ENCODE data around the gene CLDN7. TPM values are rescaled to one million over a fixed set of nuclear protein-coding genes. Genes with fewer than 3 reads are reported as not detected.

CLDN7 gene
- total RNA-seq, 1 donor from 2014 or later: 10.5 TPM

DNA sequence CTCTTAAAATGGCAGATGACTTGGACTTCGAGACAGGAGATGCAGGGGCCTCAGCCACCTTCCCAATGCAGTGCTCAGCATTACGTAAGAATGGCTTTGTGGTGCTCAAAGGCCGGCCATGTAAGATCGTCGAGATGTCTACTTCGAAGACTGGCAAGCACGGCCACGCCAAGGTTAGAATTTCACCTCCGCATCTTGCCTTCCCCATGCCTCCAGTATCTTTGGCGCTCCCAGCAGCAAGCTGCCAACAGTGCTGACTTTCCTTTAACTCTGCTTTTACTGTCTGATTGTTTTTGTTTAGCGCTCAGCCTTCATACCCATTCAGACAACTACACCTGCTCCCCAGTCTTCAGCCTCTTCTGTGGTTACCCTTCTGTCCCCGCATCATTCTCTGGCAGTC is 47.4 kb upstream of the CLDN7 start:
- H3K27ac ChIP-seq (ENCODE audit: low read depth, low read length): no peak overlapping the region
- FAIRE-seq: no peak
- H3K36me3 Mint-ChIP-seq (ENCODE audit: low read depth, unreplicated experiment): peaks cover 22% of the 10 kb centered on the region
- TF ChIP-seq, protein P1, sequence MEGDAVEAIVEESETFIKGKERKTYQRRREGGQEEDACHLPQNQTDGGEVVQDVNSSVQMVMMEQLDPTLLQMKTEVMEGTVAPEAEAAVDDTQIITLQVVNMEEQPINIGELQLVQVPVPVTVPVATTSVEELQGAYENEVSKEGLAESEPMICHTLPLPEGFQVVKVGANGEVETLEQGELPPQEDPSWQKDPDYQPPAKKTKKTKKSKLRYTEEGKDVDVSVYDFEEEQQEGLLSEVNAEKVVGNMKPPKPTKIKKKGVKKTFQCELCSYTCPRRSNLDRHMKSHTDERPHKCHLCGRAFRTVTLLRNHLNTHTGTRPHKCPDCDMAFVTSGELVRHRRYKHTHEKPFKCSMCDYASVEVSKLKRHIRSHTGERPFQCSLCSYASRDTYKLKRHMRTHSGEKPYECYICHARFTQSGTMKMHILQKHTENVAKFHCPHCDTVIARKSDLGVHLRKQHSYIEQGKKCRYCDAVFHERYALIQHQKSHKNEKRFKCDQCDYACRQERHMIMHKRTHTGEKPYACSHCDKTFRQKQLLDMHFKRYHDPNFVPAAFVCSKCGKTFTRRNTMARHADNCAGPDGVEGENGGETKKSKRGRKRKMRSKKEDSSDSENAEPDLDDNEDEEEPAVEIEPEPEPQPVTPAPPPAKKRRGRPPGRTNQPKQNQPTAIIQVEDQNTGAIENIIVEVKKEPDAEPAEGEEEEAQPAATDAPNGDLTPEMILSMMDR (IDR thresholded peaks at IDR 0.05; ENCODE audit: insufficient read depth, low read depth, low read length): no peak
- TF ChIP-seq EZH2 (IDR thresholded peaks at IDR 0.05; ENCODE audit: insufficient read depth, low read length): no peak
- H3K4me3 ChIP-seq (ENCODE audit: insufficient read depth, low read depth, low read length): peak overlapping the region; percentile 87
- DNase-seq (ENCODE audit: low read depth): no peak
- H3K9me3 Mint-ChIP-seq (ENCODE audit: unreplicated experiment): no peaks in the 10 kb centered on the region
- peak overlapping the region; percentile 98 for H3K9ac ChIP-seq (ENCODE audit: low read length)
- peaks cover 47% of the 10 kb centered on the region for H3K4me1 Mint-ChIP-seq (ENCODE audit: low read depth, unreplicated experiment)
- peak overlapping the region; percentile 91 for H3K27ac Mint-ChIP-seq (ENCODE audit: unreplicated experiment)
- H3K4me1 ChIP-seq (ENCODE audit: insufficient read depth, low read length): peaks cover 32% of the 10 kb centered on the region
- no peaks in the 10 kb centered on the region for H3K27me3 Mint-ChIP-seq (ENCODE audit: low read depth, unreplicated experiment)
- H4K20me1 ChIP-seq (ENCODE audit: insufficient read depth, low read length): peaks cover 63% of the 10 kb centered on the region
- H3K27me3 ChIP-seq (ENCODE audit: insufficient read depth, low read length): no peaks in the 10 kb centered on the region
- peaks cover 44% of the 10 kb centered on the region for H3K36me3 ChIP-seq (ENCODE audit: insufficient read depth, low read length)
- peaks cover 66% of the 10 kb centered on the region for H3K79me2 ChIP-seq (ENCODE audit: insufficient read depth, low read length)
- H3K9me3 ChIP-seq (ENCODE audit: insufficient read depth, low read depth, low read length): no peaks in the 10 kb centered on the region
- H3K4me2 ChIP-seq (ENCODE audit: low read length): peak overlapping the region; percentile 89
- no peak overlapping the region for H2AFZ ChIP-seq (ENCODE audit: low read depth, low read length)
- H3K4me3 Mint-ChIP-seq (ENCODE audit: unreplicated experiment): peak overlapping the region; percentile 97

DNA sequence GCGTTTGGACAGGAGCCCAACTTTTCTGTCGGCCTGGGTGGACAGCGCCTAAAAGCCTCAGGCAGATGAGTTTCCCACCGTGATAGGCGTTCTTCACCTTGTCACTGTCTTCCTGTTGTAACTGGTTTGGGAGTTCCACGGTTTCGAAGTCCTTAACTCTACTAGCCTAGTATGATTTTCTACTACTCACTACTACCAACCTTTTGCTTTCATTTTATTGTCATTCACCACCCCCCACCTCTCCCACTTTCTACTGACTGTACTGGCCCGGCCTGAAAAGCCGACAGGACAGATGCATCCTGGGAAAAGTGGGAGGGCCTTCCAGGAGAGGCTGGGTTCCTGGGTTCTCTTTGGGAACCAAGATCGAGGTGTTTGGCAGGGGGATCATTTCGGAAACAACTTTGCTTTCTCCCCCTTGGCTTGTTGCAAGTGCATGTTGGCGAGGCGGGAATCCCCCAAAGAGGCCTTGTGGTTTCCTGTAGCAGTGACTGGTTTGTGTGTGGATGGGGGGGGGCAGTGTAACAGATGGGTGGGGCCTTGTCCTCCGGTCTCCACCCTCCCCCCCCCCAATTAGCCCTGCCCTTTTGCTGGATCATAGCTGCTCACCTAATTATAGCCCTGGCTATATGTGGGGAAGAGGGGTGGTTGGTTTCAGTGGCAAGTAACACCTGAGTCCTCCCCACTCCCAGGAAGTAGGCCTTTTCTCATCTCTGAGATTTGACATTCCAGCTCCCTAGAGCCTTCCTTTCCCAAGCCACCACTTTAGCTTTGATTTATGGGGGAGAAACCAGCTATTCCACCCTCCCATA is 46.6 kb upstream of the CLDN7 start:
- Histone ChIP-seq H3K36me3 (ENCODE audit: insufficient read depth, low read length) (peaks cover 43% of the 10 kb centered on the region), H3K27me3 (ENCODE audit: insufficient read depth, low read length) (no peaks in the 10 kb centered on the region), H3K9ac (ENCODE audit: low read length) (peak overlapping the region; percentile 98), H3K79me2 (ENCODE audit: insufficient read depth, low read length) (peaks cover 60% of the 10 kb centered on the region), H4K20me1 (ENCODE audit: insufficient read depth, low read length) (peaks cover 55% of the 10 kb centered on the region), H3K27ac (ENCODE audit: low read depth, low read length) (peak overlapping the region; percentile 90), H3K4me1 (ENCODE audit: insufficient read depth, low read length) (peaks cover 25% of the 10 kb centered on the region), H2AFZ (ENCODE audit: low read depth, low read length) (no peak overlapping the region), H3K4me3 (ENCODE audit: insufficient read depth, low read depth, low read length) (peak overlapping the region; percentile 87), H3K4me2 (ENCODE audit: low read length) (peak overlapping the region; percentile 89), H3K9me3 (ENCODE audit: insufficient read depth, low read depth, low read length) (no peaks in the 10 kb centered on the region)
- peak overlapping the region; percentile 97 for H3K27ac Mint-ChIP-seq (ENCODE audit: unreplicated experiment)
- no peaks in the 10 kb centered on the region for H3K9me3 Mint-ChIP-seq (ENCODE audit: unreplicated experiment)
- H3K4me1 Mint-ChIP-seq (ENCODE audit: low read depth, unreplicated experiment): peaks cover 40% of the 10 kb centered on the region
- FAIRE-seq (no peak), DNase-seq (ENCODE audit: low read depth) (peak; percentile 66)
- H3K36me3 Mint-ChIP-seq (ENCODE audit: low read depth, unreplicated experiment): peaks cover 22% of the 10 kb centered on the region
- H3K4me3 Mint-ChIP-seq (ENCODE audit: unreplicated experiment): peak overlapping the region; percentile 97
- no peak for TF ChIP-seq EZH2 (IDR thresholded peaks at IDR 0.05; ENCODE audit: insufficient read depth, low read length)
- TF ChIP-seq, protein P1 (IDR thresholded peaks at IDR 0.05; ENCODE audit: insufficient read depth, low read depth, low read length): no peak
- no peaks in the 10 kb centered on the region for H3K27me3 Mint-ChIP-seq (ENCODE audit: low read depth, unreplicated experiment)
